ENCODE measurements around the gene HIVEP1. TPM values are rescaled to one million over a fixed set of nuclear protein-coding genes. Genes with fewer than 3 reads are reported as not detected.

Gene HIVEP1
- total RNA-seq, 1 donor = 127 TPM

DNA sequence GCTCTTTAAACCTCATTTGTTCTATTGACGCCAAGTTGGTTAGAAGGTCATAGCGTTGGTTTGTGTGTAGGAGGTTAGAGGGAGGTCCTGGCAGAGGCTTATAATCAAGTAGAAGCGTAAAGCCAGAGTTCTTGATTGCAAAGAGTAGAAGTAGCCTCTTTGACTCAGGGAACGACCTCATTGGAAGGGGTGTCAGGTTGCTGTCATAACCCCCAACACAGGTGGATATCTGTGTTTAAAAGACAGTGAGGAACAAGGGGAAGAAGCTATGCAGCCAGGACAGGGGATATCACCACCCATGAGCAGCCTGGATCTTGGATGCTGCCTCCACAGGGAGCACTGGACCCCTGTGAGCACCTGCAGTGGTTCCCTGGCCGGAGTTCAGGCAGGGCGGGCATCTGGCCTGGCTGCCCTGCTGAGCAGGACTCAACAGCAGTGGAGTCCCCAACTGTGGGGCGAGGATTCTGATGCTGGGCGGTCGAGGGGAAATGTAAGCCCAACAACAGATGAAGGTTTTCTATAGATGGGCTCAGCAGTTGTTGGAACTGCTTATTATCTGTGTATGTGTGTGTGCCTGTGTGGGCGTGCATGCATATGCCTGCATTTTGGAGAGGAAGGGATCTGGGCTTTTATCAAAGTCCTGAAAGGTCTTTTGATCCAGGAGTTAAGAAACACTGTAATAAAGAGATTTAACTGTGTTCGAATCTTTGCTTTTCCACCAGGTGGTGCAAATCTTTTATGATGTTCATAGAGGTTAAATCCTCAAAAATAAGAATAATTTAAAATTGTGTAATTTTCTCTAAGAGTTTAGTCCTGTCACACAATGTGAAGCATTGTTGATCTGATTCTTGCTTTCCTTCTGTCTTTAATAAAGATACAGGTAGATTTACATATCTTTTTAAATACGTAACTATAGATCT is 27.7 kb downstream of the HIVEP1 start:
- Histone ChIP-seq H3K4me3 (ENCODE audit: low read length) (no peak overlapping the region), H3K4me1 (ENCODE audit: insufficient read depth, low read length) (peaks cover 24% of the 10 kb centered on the region), H3K27me3 (ENCODE audit: insufficient read depth, low read length) (no peaks in the 10 kb centered on the region), H3K9me3 (ENCODE audit: low read depth, low read length) (no peaks in the 10 kb centered on the region)

GRCh38 chr6:12047304-12047703 is 35.2 kb downstream of the HIVEP1 start:
- H3K9me3 ChIP-seq (ENCODE audit: low read depth, low read length) = no peaks in the 10 kb centered on the region
- no peaks in the 10 kb centered on the region for H3K27me3 ChIP-seq (ENCODE audit: insufficient read depth, low read length)
- peaks cover 46% of the 10 kb centered on the region for H3K4me1 ChIP-seq (ENCODE audit: insufficient read depth, low read length)
- no peak overlapping the region for H3K4me3 ChIP-seq (ENCODE audit: low read length)

- Histone ChIP-seq H3K4me1 (ENCODE audit: insufficient read depth, low read length) (peaks cover 52% of the 10 kb centered on the region), H3K27me3 (ENCODE audit: insufficient read depth, low read length) (no peaks in the 10 kb centered on the region), H3K4me3 (ENCODE audit: low read length) (no peak overlapping the region), H3K9me3 (ENCODE audit: low read depth, low read length) (no peaks in the 10 kb centered on the region)
Observed at GRCh38 chr6:12047792-12048432, 35.8 kb downstream of the HIVEP1 start.

DNA sequence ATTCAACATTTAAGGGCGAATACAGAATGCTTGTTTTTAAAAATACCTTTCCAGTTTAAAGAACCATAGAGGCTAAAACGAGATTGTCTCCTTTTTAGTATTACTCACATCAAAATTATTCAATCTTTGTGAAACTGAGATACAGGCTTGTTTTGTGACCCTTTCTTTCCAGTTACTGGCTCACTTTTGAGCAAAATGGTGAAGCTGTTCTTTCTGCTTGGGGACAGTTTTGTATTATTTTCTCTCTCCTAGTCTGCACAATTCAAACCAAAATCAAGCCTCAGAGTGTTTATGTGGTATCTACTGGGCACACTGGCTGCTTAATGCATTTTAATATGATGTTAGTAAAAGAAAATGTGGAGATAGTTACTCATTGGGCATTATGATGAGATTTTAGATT is 36.5 kb downstream of the HIVEP1 start:
- no peak overlapping the region for H3K4me3 ChIP-seq (ENCODE audit: low read length)
- peaks cover 53% of the 10 kb centered on the region for H3K4me1 ChIP-seq (ENCODE audit: insufficient read depth, low read length)

DNA sequence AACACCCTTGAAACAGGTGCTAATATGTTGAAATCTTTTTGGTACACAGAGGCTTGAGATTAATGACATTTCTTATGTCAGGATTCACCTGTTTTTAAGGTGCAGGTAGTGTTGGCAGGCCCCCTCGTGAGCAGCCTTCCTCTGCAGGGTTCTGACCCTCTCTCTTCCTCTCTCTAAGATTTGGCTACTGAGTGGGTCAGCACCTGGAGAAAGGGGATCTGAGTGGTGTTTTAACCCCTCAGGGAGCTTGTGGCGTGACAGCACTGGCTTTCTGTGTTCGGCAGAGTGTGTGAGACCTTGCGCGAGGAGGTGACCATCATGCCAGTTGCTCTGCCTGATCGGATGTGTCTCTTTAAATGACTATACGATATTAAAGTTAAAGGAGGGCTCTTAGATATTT is 37.1 kb downstream of the HIVEP1 start:
- Histone ChIP-seq H3K27me3 (ENCODE audit: insufficient read depth, low read length) (no peaks in the 10 kb centered on the region), H3K4me1 (ENCODE audit: insufficient read depth, low read length) (peaks cover 53% of the 10 kb centered on the region), H3K4me3 (ENCODE audit: low read length) (no peak overlapping the region)

More for the DNA sequence above, 36.5 kb downstream of the HIVEP1 start:
- no peaks in the 10 kb centered on the region for H3K27me3 ChIP-seq (ENCODE audit: insufficient read depth, low read length)
- H3K9me3 ChIP-seq (ENCODE audit: low read depth, low read length) = no peaks in the 10 kb centered on the region

GRCh38 chr6:12051861-12052368 is 39.8 kb downstream of the HIVEP1 start:
- Histone ChIP-seq H3K4me1 (ENCODE audit: insufficient read depth, low read length) (peaks cover 43% of the 10 kb centered on the region), H3K9me3 (ENCODE audit: low read depth, low read length) (no peaks in the 10 kb centered on the region), H3K4me3 (ENCODE audit: low read length) (no peak overlapping the region), H3K27me3 (ENCODE audit: insufficient read depth, low read length) (no peaks in the 10 kb centered on the region)

More for the DNA sequence above, 37.1 kb downstream of the HIVEP1 start:
- no peaks in the 10 kb centered on the region for H3K9me3 ChIP-seq (ENCODE audit: low read depth, low read length)

DNA sequence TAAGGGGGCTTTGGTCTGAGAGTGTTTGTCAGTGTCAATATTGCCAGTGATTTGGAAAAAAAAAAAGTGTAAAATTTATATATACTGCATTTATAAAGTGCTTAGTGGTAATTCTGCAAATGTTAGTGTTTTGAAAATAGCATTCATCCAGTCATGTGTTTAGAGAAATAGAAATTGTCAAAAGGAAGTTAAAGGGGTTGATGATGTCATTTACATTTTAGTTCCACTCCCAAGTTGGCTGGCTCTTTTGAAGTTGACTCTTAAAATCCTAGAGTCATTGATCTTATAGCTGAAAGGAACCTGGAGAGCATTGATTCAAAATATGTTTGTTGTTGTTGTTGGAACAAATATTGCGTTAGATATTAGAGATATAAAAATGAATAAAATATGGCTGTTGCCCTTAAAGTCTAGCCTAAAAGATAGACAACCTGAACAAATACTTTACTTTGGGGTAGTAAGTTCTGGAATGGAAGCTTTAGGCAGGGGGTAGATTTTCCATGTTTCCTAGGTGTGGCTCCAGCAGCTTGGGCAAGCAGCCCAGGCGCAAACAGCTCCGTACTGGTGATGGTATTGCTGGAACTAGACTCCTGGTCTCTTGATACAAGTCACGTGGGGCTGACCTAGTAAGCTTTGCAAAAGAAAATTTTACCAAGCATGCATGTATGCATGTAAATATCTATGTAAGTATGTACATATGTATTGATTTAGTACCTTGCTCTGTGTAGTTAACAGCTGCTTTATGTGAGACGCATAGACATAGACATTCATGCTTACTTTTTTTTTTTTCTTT is 46.3 kb downstream of the HIVEP1 start:
- Histone ChIP-seq H3K4me3 (ENCODE audit: low read length) (no peak overlapping the region), H3K4me1 (ENCODE audit: insufficient read depth, low read length) (peaks cover 28% of the 10 kb centered on the region), H3K27me3 (ENCODE audit: insufficient read depth, low read length) (no peaks in the 10 kb centered on the region), H3K9me3 (ENCODE audit: low read depth, low read length) (no peaks in the 10 kb centered on the region)

GRCh38 chr6:12060780-12061609 is 48.9 kb downstream of the HIVEP1 start:
- Histone ChIP-seq H3K4me3 (ENCODE audit: low read length) (peak overlapping the region; percentile 18), H3K9me3 (ENCODE audit: low read depth, low read length) (no peaks in the 10 kb centered on the region), H3K4me1 (ENCODE audit: insufficient read depth, low read length) (peaks cover 40% of the 10 kb centered on the region)

GRCh38 chr6:12062605-12063004 is 50.5 kb downstream of the HIVEP1 start:
- Histone ChIP-seq H3K4me3 (ENCODE audit: low read length) (no peak overlapping the region), H3K27me3 (ENCODE audit: insufficient read depth, low read length) (no peaks in the 10 kb centered on the region), H3K9me3 (ENCODE audit: low read depth, low read length) (no peaks in the 10 kb centered on the region), H3K4me1 (ENCODE audit: insufficient read depth, low read length) (peaks cover 38% of the 10 kb centered on the region)

More at GRCh38 chr6:12060780-12061609, 48.9 kb downstream of the HIVEP1 start:
- H3K27me3 ChIP-seq (ENCODE audit: insufficient read depth, low read length) = no peaks in the 10 kb centered on the region

DNA sequence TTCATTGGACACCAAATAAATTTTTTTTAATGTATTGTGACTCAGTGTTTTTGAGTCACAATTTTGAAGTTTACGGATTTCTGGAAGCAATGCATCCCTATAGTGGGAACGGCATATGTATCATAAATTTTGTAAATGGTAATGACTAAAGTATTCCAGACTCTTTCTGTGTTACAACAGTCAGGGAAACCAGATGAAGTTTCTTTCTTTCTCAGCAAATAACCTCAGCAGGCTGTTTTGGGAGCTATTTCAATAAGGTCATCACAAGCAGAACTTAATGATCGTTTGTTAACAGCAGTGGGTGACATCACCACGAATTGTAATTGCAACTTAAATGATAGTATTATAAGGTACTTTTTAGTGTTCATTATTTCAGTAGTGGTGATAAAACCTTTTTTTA is 52.0 kb downstream of the HIVEP1 start:
- H3K4me1 ChIP-seq (ENCODE audit: insufficient read depth, low read length) = peaks cover 26% of the 10 kb centered on the region
- no peaks in the 10 kb centered on the region for H3K27me3 ChIP-seq (ENCODE audit: insufficient read depth, low read length)
- no peak overlapping the region for H3K4me3 ChIP-seq (ENCODE audit: low read length)
- H3K9me3 ChIP-seq (ENCODE audit: low read depth, low read length) = no peaks in the 10 kb centered on the region

DNA sequence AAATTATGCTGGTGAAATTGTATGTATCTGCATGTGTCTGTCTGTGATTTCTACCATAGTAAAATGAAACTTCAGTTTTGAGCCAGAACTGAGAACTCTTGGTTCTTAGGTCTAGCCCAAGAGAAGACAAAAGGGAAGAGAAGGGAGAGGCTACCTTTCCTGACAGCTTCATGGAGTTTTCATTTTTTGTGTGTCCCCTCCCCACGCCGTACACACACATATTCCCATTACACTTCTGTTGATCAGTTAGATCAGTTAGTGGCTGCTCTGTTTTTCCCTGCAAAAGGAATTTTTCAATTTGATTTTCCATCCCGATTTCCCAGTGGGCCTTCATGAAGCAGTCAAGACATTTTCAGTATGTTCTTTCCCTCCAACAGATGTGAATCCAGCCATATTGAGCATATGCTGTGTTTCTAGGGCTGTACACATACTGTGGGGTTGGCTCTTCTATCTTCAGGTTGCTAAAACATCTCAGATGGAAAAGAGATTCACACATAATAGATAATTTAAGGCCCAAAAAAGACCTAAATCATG is 52.5 kb downstream of the HIVEP1 start:
- no peaks in the 10 kb centered on the region for H3K9me3 ChIP-seq (ENCODE audit: low read depth, low read length)
- no peak overlapping the region for H3K4me3 ChIP-seq (ENCODE audit: low read length)
- H3K27me3 ChIP-seq (ENCODE audit: insufficient read depth, low read length) = no peaks in the 10 kb centered on the region
- H3K4me1 ChIP-seq (ENCODE audit: insufficient read depth, low read length) = peaks cover 22% of the 10 kb centered on the region

DNA sequence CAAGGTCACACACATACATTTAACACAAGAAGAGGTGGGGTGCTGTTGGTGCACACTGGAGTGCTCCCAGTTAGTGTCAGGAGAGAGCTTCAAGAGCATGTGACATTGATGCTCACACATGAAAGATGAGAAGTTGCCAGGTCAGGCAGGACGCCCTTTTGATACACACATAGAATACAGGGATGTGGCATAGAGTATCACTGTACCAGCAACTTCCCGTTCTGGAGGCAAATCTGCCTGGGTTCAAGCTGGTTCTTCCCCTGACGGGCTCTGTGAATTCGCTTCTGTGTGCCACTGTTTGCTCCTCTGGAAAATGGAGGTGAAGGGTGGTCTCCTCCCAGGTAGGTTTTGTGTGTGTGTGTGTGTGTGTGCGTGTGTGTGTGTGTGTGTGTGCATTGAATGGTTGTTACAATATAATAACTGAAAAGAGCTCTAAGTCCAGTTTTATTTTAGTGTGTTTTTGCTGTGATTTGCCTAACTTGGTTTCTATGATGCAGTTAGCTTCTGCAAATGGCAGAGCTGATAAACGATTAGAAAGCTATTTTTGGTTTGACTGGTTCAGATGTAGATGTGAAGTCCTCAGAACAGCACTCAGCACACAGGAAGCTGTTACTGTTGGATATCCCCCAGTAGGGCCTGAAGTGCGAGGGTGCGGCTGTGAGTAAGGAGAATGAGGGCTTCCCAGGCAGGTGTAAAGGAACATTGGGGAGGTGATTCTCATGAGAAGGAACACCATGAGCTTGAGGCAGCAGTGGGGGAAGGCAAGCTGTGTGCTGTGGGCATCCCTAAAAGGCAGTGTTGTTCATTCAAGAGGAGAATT is 53.4 kb downstream of the HIVEP1 start:
- Histone ChIP-seq H3K4me1 (ENCODE audit: insufficient read depth, low read length) (peaks cover 19% of the 10 kb centered on the region), H3K4me3 (ENCODE audit: low read length) (no peak overlapping the region), H3K27me3 (ENCODE audit: insufficient read depth, low read length) (no peaks in the 10 kb centered on the region), H3K9me3 (ENCODE audit: low read depth, low read length) (no peaks in the 10 kb centered on the region)

DNA sequence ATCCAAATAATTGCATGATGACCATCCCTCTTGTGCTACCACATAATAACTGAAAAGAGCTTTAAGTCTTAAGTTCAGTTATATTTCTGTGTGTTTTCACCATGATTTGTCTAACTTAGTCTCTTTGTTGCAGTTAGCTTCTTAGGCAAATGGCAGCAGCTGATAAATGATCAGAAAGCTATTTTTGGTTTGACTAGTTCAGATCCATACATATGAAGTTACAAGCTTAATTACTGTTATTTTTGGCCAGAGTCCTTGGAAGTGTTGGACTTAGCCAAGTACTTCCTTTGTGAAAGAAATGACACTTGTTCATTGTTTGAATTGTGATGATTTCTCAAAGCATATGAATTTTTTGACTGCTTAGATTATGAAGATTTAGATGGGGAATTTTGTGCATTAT is 54.2 kb downstream of the HIVEP1 start:
- no peaks in the 10 kb centered on the region for H3K9me3 ChIP-seq (ENCODE audit: low read depth, low read length)
- no peaks in the 10 kb centered on the region for H3K27me3 ChIP-seq (ENCODE audit: insufficient read depth, low read length)
- peaks cover 18% of the 10 kb centered on the region for H3K4me1 ChIP-seq (ENCODE audit: insufficient read depth, low read length)
- no peak overlapping the region for H3K4me3 ChIP-seq (ENCODE audit: low read length)
